GM08714 (cell line): ENCODE data around the gene ITLN1.

Source experiments
- H3K4me3 ChIP-seq: fragments of 200-500 bp; sonication (Bioruptor generic); 2 replicates; pipeline ENCODE4 v1.5.1; 2014; ENCODE audit warnings: mild to moderate bottlenecking, low read length, inconsistent platforms
- ZNF274 ChIP-seq: IDR thresholded peaks from 2 replicates; pipeline ENCODE4 v1.6.1; 2012; ENCODE audit warnings: mild to moderate bottlenecking, low read depth, low read length

ITLN1 gene

DNA sequence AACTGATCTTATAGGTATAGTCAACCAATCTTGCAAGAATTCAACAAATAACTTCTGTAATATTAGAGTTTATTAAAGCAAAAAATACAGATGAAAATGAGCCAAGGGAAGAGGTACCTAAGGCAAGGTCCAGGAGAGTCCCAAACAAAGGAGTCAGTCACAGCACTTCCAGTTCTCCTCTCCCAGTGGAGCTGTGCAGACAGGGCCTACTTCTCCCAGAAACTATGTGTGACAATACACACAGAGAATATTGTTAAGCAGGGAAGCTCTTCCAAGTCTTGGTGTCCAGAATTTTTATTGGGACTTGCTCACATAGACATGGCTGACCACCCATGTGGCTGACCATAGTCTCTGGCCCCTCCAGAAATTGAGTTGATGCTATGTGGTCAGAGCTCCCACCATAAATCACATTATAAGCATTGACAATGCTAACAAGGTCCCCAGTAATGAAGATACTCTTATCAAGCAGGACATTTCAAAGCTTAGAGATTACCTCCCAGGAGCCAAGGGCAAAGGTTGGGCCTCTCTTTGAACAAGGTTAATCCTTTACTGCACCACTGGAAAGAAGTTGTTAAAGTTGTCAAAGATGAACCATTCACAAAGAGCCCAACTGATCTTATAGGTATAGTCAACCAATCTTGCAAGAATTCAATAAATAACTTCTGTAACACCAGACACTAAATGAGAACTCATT, 18.8 kb downstream of the ITLN1 start:
- no peak for TF ChIP-seq ZNF274

GRCh38 chr1:160865337-160865736, 19.6 kb downstream of the ITLN1 start:
- no peak for TF ChIP-seq ZNF274
- no peak overlapping the region for H3K4me3 ChIP-seq

More for the DNA sequence above, 18.8 kb downstream of the ITLN1 start:
- no peak overlapping the region for H3K4me3 ChIP-seq

DNA sequence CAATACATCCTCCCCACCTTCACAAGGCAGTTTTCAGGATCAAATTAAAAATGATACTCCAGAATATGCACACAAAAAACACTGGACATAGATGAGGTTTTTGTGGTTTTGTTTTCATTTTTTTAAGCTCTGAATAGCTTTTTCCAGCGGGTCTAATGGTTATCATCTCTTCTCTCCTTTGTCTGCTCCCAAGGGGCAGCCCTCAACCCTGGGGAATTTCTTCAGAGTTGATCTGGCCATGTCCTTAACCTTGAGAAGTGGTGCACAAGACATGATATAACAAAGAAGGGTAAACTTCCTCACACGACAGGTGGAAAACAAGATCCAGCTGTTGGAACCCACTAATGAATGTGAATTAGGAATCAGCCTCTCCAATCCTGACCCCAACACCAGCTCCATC, 20.8 kb downstream of the ITLN1 start:
- H3K4me3 ChIP-seq, result no peak overlapping the region
- TF ChIP-seq ZNF274, result no peak

DNA sequence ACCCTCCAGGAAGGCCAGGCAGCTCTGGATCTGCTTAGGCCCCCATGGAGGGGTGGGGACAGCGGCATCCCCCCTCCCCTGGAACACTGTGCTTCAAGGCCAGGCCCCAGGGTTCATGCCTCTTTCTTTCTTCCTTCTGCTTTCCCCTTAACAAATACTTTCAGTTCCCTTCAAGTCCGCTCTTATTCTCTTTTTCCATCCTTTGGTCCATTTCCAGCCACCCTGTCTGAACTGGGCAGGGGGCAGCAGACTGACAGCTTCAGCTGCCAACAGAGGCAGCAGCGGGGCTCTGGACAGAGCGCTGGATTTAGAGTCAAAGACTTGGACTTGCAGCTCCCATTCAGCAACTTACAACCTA, 21.2 kb downstream of the ITLN1 start:
- TF ChIP-seq ZNF274, result no peak
- H3K4me3 ChIP-seq, result no peak overlapping the region

DNA sequence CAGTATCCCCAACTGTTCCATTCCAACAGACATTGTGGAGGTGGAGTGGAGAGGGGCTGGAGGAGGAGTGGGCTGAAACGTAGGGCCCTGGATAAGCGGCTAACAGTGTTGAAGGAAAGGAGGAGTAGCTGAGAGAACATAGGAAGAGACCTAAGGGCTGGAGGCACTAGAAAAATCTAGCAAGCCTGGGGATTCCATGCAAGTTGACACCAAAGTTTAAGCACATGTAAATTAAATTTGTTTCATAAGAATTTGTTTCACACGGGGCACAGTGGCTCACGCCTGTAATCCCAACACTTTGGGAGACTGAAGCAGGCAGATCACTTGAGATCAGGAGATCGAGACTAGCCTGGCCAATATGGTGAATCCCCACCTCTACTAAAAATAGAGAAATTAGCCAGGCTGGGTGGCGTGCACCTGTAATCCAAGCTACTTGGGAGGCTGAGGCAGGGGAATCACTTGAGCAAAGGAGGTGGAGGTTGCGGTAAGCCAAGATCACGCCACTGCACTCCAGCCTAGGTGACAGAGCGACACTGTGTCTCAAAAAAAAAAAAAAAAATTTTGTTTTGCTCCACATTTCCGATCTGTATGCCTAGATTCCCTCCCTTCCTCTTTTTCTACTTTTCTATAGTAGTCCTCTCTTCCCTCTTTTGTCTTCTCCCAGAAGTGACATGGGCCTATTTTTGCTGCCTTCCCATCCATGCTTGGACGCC, 21.8 kb downstream of the ITLN1 start:
- no peak overlapping the region; the same call in 1 of the 2 replicates for H3K4me3 ChIP-seq
- no peak for TF ChIP-seq ZNF274

GRCh38 chr1:160862203-160863060, 22.5 kb downstream of the ITLN1 start, which contains the start of gene CD244:
CD244 (minus strand) TSS chr1:160862887; CDS start chr1:160862677, 210 bp downstream.
- H3K4me3 ChIP-seq, result peak within 1 kb of the TSS; percentile 32; the same call in 1 of the 2 replicates
- no peak for TF ChIP-seq ZNF274

GRCh38 chr1:160860840-160861505, 24.0 kb downstream of the ITLN1 start:
- H3K4me3 ChIP-seq, result peak overlapping the region; percentile 15; the same call in 1 of the 2 replicates

GRCh38 chr1:160859166-160859565, 25.8 kb downstream of the ITLN1 start:
- H3K4me3 ChIP-seq, result no peak overlapping the region
- TF ChIP-seq ZNF274, result no peak

More at GRCh38 chr1:160860840-160861505, 24.0 kb downstream of the ITLN1 start:
- TF ChIP-seq ZNF274, result no peak

DNA sequence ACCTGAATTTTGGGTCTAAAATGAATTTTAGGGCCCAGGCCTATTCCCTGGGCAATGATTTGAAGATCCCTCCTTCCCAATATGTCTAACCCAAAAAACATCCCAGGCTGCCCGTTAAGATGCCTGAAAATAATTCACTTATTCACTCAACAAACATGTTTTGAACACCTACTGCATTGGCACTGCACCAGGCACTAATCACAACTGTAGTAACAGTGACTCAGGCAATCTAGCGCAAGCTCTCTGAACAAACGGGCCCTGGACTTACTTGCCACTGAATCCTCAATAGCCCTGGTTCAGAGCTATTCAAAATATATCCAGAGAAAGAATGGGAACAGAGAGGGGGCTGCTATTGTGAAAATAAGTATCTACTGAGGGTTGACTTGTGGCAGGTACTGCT, 26.5 kb downstream of the ITLN1 start:
- H3K4me3 ChIP-seq, result no peak overlapping the region
- TF ChIP-seq ZNF274, result no peak

DNA sequence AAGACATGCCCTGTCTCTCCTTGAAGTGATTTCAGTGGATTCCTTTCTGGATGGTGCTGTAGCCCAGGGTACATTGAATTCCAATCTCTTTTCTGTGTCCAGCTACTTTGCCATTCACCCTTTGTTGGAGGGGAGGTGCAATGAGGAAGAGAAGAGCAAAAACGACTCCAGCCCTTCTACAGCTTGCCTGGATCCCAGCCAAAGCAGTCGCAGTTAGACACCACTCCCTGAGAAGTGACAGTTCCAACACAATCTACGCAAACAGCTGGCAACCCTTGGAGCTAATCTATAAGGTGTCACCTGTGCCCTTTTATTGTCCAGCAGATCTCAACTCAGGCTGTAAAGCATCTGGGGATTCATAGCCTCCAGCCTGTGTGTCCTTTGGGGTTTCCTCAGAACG, 26.9 kb downstream of the ITLN1 start:
- H3K4me3 ChIP-seq, result no peak overlapping the region
- no peak for TF ChIP-seq ZNF274

GRCh38 chr1:160855181-160855981, 29.6 kb downstream of the ITLN1 start:
- peak overlapping the region; percentile 15; the same call in 1 of the 2 replicates for H3K4me3 ChIP-seq
- TF ChIP-seq ZNF274, result no peak

DNA sequence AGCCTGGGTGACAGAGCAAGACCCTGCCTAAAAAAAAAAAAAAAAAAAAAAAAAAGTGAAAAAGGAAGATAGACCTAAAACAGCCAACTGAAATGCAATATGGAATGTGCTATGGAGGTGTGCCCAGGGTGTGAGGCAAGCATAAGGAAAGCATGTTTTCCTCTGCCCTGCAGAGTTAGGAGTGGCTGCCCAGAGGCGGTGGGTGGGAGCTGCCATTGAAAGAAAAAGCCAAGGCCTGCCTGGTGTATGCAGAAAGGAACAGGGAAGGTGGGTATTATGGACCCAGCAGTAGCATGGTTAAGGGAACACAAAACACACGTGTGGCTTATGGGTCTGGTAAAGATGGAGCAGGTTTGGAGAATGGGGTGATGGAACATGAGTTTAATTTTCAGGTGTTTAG, 31.2 kb downstream of the ITLN1 start:
- no peak overlapping the region for H3K4me3 ChIP-seq

DNA sequence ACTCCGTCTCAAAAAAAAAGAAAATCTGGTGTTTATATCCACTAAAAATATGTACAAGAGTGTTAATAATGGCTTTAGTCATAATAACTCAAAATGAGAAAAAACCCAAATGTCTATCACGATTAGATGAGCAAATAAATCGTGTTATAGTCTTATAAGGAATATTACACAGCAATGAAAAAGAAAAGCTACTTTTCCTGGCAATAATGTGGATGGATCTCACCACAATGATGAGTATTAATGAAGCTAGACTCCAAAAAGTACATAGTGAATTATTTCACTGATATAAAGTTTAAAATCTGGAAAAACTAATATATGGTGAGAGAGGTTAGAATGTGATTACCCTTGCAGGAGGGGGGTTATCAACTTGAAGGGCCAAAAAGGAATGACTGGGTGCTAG, 32.0 kb downstream of the ITLN1 start:
- no peak overlapping the region for H3K4me3 ChIP-seq
- TF ChIP-seq ZNF274, result no peak

More for the DNA sequence above, 31.2 kb downstream of the ITLN1 start:
- TF ChIP-seq ZNF274, result no peak

DNA sequence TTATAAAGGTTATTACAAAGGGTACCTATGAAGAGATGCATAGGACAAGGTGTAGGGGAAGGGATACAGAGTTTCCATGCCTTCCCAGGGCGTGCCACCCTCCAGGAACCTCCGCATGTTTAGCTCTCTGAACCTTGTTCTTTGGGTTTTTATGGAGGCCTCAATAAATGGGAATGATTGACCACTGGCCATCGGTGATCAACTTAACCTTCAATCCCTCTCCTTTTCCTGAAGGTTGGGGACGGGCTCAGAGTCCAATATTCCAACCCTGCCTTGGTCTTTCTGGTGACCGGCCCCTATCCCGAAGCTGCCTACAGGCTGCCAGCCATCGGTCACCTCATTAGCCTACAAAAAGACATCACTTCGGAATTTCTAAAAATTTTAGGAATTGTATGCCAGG, 34.0 kb downstream of the ITLN1 start:
- H3K4me3 ChIP-seq, result no peak overlapping the region
- TF ChIP-seq ZNF274, result no peak
